Panc1 (cell line): ENCODE data around the gene CHRNB1. TPM values are rescaled to one million over a fixed set of nuclear protein-coding genes. Genes with fewer than 3 reads are reported as not detected.

Experiments used
- ATAC-seq: fragments of 200-7000 bp; cut with Tn5 transposase; 2 replicates; pipeline ENCODE4 v1.9.1; 2020; ENCODE audit warnings: mild to moderate bottlenecking, moderate library complexity
- BruUV-seq: library from RNA; stranded (reverse); fragments of 400-500 nt; replicated peaks from 2 replicates; lab custom pipeline; 2021; lab: Mats Ljungman, UMichigan
- CTCF ChIA-PET: fragments of 300-600 bp; sonication (Branson Sonifier 250); formaldehyde crosslinking; loops from one replicate; lab custom pipeline; 2022; ENCODE audit warnings: antibody characterized with exemption; lab: Charles Lee
- POLR2A ChIA-PET: fragments of 300-600 bp; sonication (Branson Sonifier 250); formaldehyde crosslinking; loops from one replicate; lab custom pipeline; 2022; ENCODE audit warnings: antibody characterized with exemption; lab: Charles Lee
- DNase-seq: peaks from one replicate; pipeline ENCODE4 v3.0.0-alpha.2; 2010; ENCODE audit warnings: low read depth, low spot score
- H3K27ac ChIP-seq: 2 replicates; pipeline ENCODE4 v1.5.1; 2011; ENCODE audit warnings: mild to moderate bottlenecking, low read length, inconsistent platforms
- H3K27me3 ChIP-seq: fragments of 200-500 bp; sonication (Bioruptor generic); 2 replicates; pipeline ENCODE4 v1.6.0; 2014; ENCODE audit warnings: low read length, inconsistent platforms; ENCODE audit not compliant: control insufficient read depth, insufficient read depth
- H3K36me3 ChIP-seq: fragments of 200-500 bp; sonication (Bioruptor generic); 2 replicates; pipeline ENCODE4 v1.5.1; 2014; ENCODE audit warnings: inconsistent platforms, mild to moderate bottlenecking, low read length, moderate library complexity; ENCODE audit not compliant: control insufficient read depth, insufficient read depth
- H3K4me1 ChIP-seq: 2 replicates; pipeline ENCODE4 v1.5.1; 2011; ENCODE audit warnings: inconsistent platforms, mild to moderate bottlenecking, low read length, moderate library complexity; ENCODE audit not compliant: control insufficient read depth, insufficient read depth
- H3K4me3 ChIP-seq, 2 experiments: 2 replicates each; pipeline ENCODE4 v1.5.1; 2011 to 2012; ENCODE audit warnings: low read depth in 2 of 2, low read length in 2 of 2, mild to moderate bottlenecking in 2 of 2, inconsistent platforms in 1 of 2, moderate library complexity in 1 of 2
- H3K9me3 ChIP-seq: fragments of 200-500 bp; sonication (Bioruptor generic); 2 replicates; pipeline ENCODE4 v1.5.1; 2014; ENCODE audit warnings: low read depth, mild to moderate bottlenecking, inconsistent platforms, low read length, moderate library complexity; ENCODE audit not compliant: control insufficient read depth, insufficient read depth
- POLR2AphosphoS5 ChIP-seq: IDR thresholded peaks from 2 replicates; pipeline ENCODE4 v1.6.1; 2012; ENCODE audit warnings: mild to moderate bottlenecking, low read depth, low read length, moderate library complexity
- SIN3A ChIP-seq: IDR thresholded peaks from 2 replicates; pipeline ENCODE4 v1.6.1; 2012; ENCODE audit warnings: low read depth, mild to moderate bottlenecking, low read length, moderate library complexity, borderline replicate concordance; ENCODE audit not compliant: insufficient read depth
- TCF7L2 ChIP-seq: IDR thresholded peaks from 2 replicates; pipeline ENCODE4 v1.6.1; 2011; ENCODE audit warnings: mild to moderate bottlenecking, low read depth, low read length, inconsistent platforms
- in situ Hi-C: cut with HindIII; loops from 2 replicates; pipeline ENCODE4 v1.10.0; 2016; ENCODE audit warnings: low sequenced_read_pairs, low pct_unique_long_range_greater_than_20kb
- intact Hi-C: fragments of 100-400 bp; cut with micrococcal nuclease; formaldehyde crosslinking; loops from one replicate; pipeline ENCODE4 v1.10.0; 2022; ENCODE audit not compliant: unreplicated experiment
- total RNA-seq: library from RNA; stranded (reverse); gene quantifications from one replicate; pipeline ENCODE4 v1.2.1, GENCODE V29; 2021; ENCODE audit not compliant: unreplicated experiment
- TF ChIP-seq, protein P1 (sequence below): fragments of 450-650 bp; IDR thresholded peaks from 2 replicates; pipeline ENCODE4 v1.5.1; 2017; ENCODE audit warnings: mild to moderate bottlenecking
- TF ChIP-seq, protein P2 (sequence below), 2 experiments: IDR thresholded peaks; 2 replicates each; pipeline ENCODE4 v1.6.1; 2011 to 2012; ENCODE audit warnings: low read depth in 2 of 2, control low read depth in 1 of 2, low read length in 1 of 2, mild to moderate bottlenecking in 1 of 2, moderate library complexity in 1 of 2; ENCODE audit not compliant: insufficient read depth in 1 of 2

Gene CHRNB1
- total RNA-seq, 1 experiment from 2014 or later = 14.3 TPM

DNA sequence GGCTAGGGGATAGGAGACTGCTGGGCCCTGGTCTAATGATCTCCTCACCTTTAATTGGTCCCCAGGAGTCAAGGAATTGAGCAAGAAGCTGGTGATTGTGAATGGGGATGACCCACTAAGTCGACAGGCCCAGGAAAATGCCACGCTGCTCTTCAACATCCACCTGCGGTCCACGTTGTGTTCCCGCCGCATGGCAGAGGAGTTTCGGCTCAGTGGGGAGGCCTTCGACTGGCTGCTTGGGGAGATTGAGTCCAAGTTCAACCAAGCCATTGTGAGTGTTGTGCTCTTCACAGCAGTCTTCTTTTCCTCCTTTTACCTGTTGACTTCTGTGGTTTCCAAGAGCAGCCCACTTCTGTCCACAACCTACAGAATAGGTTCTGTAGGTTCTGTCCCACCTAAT is 58.7 kb downstream of the CHRNB1 start:
- ATAC-seq (no peak), DNase-seq (no peak)
- TF ChIP-seq, protein P1, sequence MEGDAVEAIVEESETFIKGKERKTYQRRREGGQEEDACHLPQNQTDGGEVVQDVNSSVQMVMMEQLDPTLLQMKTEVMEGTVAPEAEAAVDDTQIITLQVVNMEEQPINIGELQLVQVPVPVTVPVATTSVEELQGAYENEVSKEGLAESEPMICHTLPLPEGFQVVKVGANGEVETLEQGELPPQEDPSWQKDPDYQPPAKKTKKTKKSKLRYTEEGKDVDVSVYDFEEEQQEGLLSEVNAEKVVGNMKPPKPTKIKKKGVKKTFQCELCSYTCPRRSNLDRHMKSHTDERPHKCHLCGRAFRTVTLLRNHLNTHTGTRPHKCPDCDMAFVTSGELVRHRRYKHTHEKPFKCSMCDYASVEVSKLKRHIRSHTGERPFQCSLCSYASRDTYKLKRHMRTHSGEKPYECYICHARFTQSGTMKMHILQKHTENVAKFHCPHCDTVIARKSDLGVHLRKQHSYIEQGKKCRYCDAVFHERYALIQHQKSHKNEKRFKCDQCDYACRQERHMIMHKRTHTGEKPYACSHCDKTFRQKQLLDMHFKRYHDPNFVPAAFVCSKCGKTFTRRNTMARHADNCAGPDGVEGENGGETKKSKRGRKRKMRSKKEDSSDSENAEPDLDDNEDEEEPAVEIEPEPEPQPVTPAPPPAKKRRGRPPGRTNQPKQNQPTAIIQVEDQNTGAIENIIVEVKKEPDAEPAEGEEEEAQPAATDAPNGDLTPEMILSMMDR = no peak
- no peak for TF ChIP-seq TCF7L2
- no peak for TF ChIP-seq POLR2AphosphoS5
- TF ChIP-seq, protein P2, sequence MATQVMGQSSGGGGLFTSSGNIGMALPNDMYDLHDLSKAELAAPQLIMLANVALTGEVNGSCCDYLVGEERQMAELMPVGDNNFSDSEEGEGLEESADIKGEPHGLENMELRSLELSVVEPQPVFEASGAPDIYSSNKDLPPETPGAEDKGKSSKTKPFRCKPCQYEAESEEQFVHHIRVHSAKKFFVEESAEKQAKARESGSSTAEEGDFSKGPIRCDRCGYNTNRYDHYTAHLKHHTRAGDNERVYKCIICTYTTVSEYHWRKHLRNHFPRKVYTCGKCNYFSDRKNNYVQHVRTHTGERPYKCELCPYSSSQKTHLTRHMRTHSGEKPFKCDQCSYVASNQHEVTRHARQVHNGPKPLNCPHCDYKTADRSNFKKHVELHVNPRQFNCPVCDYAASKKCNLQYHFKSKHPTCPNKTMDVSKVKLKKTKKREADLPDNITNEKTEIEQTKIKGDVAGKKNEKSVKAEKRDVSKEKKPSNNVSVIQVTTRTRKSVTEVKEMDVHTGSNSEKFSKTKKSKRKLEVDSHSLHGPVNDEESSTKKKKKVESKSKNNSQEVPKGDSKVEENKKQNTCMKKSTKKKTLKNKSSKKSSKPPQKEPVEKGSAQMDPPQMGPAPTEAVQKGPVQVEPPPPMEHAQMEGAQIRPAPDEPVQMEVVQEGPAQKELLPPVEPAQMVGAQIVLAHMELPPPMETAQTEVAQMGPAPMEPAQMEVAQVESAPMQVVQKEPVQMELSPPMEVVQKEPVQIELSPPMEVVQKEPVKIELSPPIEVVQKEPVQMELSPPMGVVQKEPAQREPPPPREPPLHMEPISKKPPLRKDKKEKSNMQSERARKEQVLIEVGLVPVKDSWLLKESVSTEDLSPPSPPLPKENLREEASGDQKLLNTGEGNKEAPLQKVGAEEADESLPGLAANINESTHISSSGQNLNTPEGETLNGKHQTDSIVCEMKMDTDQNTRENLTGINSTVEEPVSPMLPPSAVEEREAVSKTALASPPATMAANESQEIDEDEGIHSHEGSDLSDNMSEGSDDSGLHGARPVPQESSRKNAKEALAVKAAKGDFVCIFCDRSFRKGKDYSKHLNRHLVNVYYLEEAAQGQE (IDR thresholded peaks at IDR 0.05; ENCODE audit: insufficient read depth in 1 of 2, low read depth in 2 of 2, low read length in 1 of 2) = no peak
- TF ChIP-seq SIN3A = no peak
- no peak overlapping the region for H3K4me3 ChIP-seq
- no peaks in the 10 kb centered on the region for H3K27me3 ChIP-seq
- POLR2A ChIA-PET = no interaction called here
- no peaks in the 10 kb centered on the region for H3K9me3 ChIP-seq
- intact Hi-C loops = no loop called here
- CTCF ChIA-PET = no interaction called here
- no peak overlapping the region for H3K27ac ChIP-seq
- peaks cover 47% of the 10 kb centered on the region for H3K36me3 ChIP-seq
- in situ Hi-C loops = no loop called here
- H3K4me1 ChIP-seq = no peaks in the 10 kb centered on the region
- no TSS peak for BruUV-seq

Other genes starting within 250 kb of the CHRNB1 start
- 32.4 TPM for gene DLG4, start 225.2 kb upstream of the CHRNB1 start, total RNA-seq
- gene ACADVL, start 225.1 kb upstream of the CHRNB1 start, total RNA-seq = 305 TPM
- 84.2 TPM for gene DVL2, start 210.5 kb upstream of the CHRNB1 start, total RNA-seq
- gene PHF23, start 205.6 kb upstream of the CHRNB1 start, total RNA-seq = 69.3 TPM
- gene GABARAP, start 202.6 kb upstream of the CHRNB1 start, total RNA-seq = 289 TPM
- 132 TPM for gene CTDNEP1, start 193.3 kb upstream of the CHRNB1 start, total RNA-seq
- gene ELP5, start 192.8 kb upstream of the CHRNB1 start, total RNA-seq = 89.5 TPM
- gene CLDN7, start 182.6 kb upstream of the CHRNB1 start, total RNA-seq = 43.1 TPM
- 0.31 TPM for gene SLC2A4, start 163.3 kb upstream of the CHRNB1 start, total RNA-seq
- 54.9 TPM for gene YBX2, start 150.4 kb upstream of the CHRNB1 start, total RNA-seq
- gene EIF5A, start 137.4 kb upstream of the CHRNB1 start, total RNA-seq = 728 TPM
- gene GPS2, start 129.7 kb upstream of the CHRNB1 start, total RNA-seq = 96.6 TPM
- 58.9 TPM for gene NEURL4, start 115.7 kb upstream of the CHRNB1 start, total RNA-seq
- 2.7 TPM for gene ACAP1, start 108.5 kb upstream of the CHRNB1 start, total RNA-seq
- gene KCTD11, start 92.9 kb upstream of the CHRNB1 start, total RNA-seq = 11.0 TPM
- not detected for gene TMEM95, start 89.9 kb upstream of the CHRNB1 start, total RNA-seq
- 6.2 TPM for gene TNK1, start 64.0 kb upstream of the CHRNB1 start, total RNA-seq
- gene PLSCR3, start 50.5 kb upstream of the CHRNB1 start, total RNA-seq = 32.0 TPM
- gene TMEM256, start 41.0 kb upstream of the CHRNB1 start, total RNA-seq = 35.8 TPM
- 33.6 TPM for gene NLGN2, start 37.2 kb upstream of the CHRNB1 start, total RNA-seq
- gene SPEM1, start 24.7 kb upstream of the CHRNB1 start, total RNA-seq = not detected
- gene SPEM2, start 19.4 kb upstream of the CHRNB1 start, total RNA-seq = not detected
- not detected for gene SPEM3, start 16.2 kb upstream of the CHRNB1 start, total RNA-seq
- gene TMEM102, start 9.6 kb upstream of the CHRNB1 start, total RNA-seq = 8.5 TPM
- gene FGF11, start 5.5 kb upstream of the CHRNB1 start, total RNA-seq = 4.4 TPM
- gene ZBTB4, start 34.6 kb downstream of the CHRNB1 start, total RNA-seq = 24.9 TPM
- gene SLC35G6, start 36.4 kb downstream of the CHRNB1 start, total RNA-seq = not detected
- gene POLR2A, start 39.3 kb downstream of the CHRNB1 start, total RNA-seq = 181 TPM
- 12.6 TPM for gene TNFSF12, start 104.0 kb downstream of the CHRNB1 start, total RNA-seq
- 2.3 TPM for gene TNFSF13, start 113.7 kb downstream of the CHRNB1 start, total RNA-seq
- 63.7 TPM for gene SENP3, start 116.9 kb downstream of the CHRNB1 start, total RNA-seq
- 51.6 TPM for gene CD68, start 134.6 kb downstream of the CHRNB1 start, total RNA-seq
- gene MPDU1, start 138.8 kb downstream of the CHRNB1 start, total RNA-seq = 47.1 TPM
- gene SOX15, start 145.0 kb downstream of the CHRNB1 start, total RNA-seq = 0.33 TPM
- 39.7 TPM for gene FXR2, start 169.8 kb downstream of the CHRNB1 start, total RNA-seq
- 74.8 TPM for gene SAT2, start 182.8 kb downstream of the CHRNB1 start, total RNA-seq
- 1.2 TPM for gene SHBG, start 185.1 kb downstream of the CHRNB1 start, total RNA-seq
- gene ATP1B2, start 205.9 kb downstream of the CHRNB1 start, total RNA-seq = 0.08 TPM
- gene TP53, start 242.4 kb downstream of the CHRNB1 start, total RNA-seq = 129 TPM
- 27.0 TPM for gene WRAP53, start 243.4 kb downstream of the CHRNB1 start, total RNA-seq